ENCODE results near the gene CD300E.

The CD300E gene

GRCh38 chr17:74601944-74602572, 21.5 kb downstream of the CD300E start:
- H3K4me1 Mint-ChIP-seq: peaks cover 29% of the 10 kb centered on the region
- CTCF ChIA-PET: interaction anchor here (0.7 to 2.3 kb wide), 5 partner anchors 10 to 144 kb away, joined by 3 to 7 read pairs (median 5); partner anchors contain the start of gene CD300LD

DNA sequence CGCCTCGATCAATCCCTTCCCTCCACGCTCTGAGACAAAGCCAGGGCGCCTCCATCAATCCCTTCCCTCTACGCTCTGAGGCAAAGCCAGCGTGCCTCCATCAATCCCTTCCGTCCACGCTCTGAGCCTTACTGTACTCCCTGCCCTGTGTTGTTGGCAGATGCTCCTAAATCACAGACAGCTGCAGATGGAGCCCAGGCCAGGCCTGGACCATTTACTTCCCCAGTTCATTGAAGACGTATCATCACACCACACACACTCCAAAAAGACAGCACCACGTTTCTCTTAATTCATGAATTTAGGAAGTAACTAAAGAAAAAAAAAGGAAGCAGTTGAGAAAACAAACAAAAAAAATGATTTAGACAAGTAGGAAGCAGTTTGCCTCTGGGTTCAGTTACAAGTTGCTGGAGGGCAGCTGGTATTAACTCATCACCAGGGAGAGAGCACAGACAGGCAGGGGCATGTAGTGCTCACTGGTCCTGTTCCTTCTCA, 24.0 kb downstream of the CD300E start:
- CTCF ChIA-PET: interaction anchor here (1.0 kb wide), 1 partner anchor 162 kb away, joined by 3 read pairs; no protein-coding TSS in a partner anchor

More at GRCh38 chr17:74601944-74602572, 21.5 kb downstream of the CD300E start:
- H3K27ac Mint-ChIP-seq: no peak overlapping the region
- no peak overlapping the region for H3K4me3 Mint-ChIP-seq
- H3K36me3 Mint-ChIP-seq: no peaks in the 10 kb centered on the region
- peak; percentile 60 for DNase-seq
- H3K9me3 Mint-ChIP-seq: no peaks in the 10 kb centered on the region
- H3K27me3 Mint-ChIP-seq: peaks cover 67% of the 10 kb centered on the region

GRCh38 chr17:74599023-74599399, 24.5 kb downstream of the CD300E start:
- DNase-seq: no peak
- Mint-ChIP-seq H3K36me3 (no peaks in the 10 kb centered on the region), H3K4me1 (peaks cover 29% of the 10 kb centered on the region), H3K27me3 (peaks cover 69% of the 10 kb centered on the region), H3K9me3 (no peaks in the 10 kb centered on the region), H3K27ac (no peak overlapping the region), H3K4me3 (no peak overlapping the region)
- CTCF ChIA-PET: no interaction called here

More for the DNA sequence above, 24.0 kb downstream of the CD300E start:
- no peak for DNase-seq
- Mint-ChIP-seq H3K4me3 (no peak overlapping the region), H3K9me3 (no peaks in the 10 kb centered on the region), H3K4me1 (peaks cover 29% of the 10 kb centered on the region), H3K36me3 (no peaks in the 10 kb centered on the region), H3K27ac (no peak overlapping the region), H3K27me3 (peaks cover 71% of the 10 kb centered on the region)

GRCh38 chr17:74598346-74599022, 25.1 kb downstream of the CD300E start:
- CTCF ChIA-PET: interaction anchor here (1.3 kb wide), 1 partner anchor 36 kb away, joined by 3 read pairs; no protein-coding TSS in a partner anchor
- H3K27ac Mint-ChIP-seq: peak overlapping the region; percentile 60

GRCh38 chr17:74597069-74597790, 26.3 kb downstream of the CD300E start:
- no peak for DNase-seq
- Mint-ChIP-seq H3K27ac (no peak overlapping the region), H3K36me3 (no peaks in the 10 kb centered on the region), H3K27me3 (peaks cover 60% of the 10 kb centered on the region), H3K4me3 (no peak overlapping the region), H3K9me3 (no peaks in the 10 kb centered on the region), H3K4me1 (peaks cover 25% of the 10 kb centered on the region)
- CTCF ChIA-PET: interaction anchor here (1.3 kb wide), 1 partner anchor 35 kb away, joined by 3 read pairs; no protein-coding TSS in a partner anchor

More at GRCh38 chr17:74598346-74599022, 25.1 kb downstream of the CD300E start:
- Mint-ChIP-seq H3K4me3 (no peak overlapping the region), H3K9me3 (no peaks in the 10 kb centered on the region), H3K36me3 (no peaks in the 10 kb centered on the region), H3K27me3 (peaks cover 65% of the 10 kb centered on the region), H3K4me1 (peaks cover 27% of the 10 kb centered on the region)
- no peak for DNase-seq

DNA sequence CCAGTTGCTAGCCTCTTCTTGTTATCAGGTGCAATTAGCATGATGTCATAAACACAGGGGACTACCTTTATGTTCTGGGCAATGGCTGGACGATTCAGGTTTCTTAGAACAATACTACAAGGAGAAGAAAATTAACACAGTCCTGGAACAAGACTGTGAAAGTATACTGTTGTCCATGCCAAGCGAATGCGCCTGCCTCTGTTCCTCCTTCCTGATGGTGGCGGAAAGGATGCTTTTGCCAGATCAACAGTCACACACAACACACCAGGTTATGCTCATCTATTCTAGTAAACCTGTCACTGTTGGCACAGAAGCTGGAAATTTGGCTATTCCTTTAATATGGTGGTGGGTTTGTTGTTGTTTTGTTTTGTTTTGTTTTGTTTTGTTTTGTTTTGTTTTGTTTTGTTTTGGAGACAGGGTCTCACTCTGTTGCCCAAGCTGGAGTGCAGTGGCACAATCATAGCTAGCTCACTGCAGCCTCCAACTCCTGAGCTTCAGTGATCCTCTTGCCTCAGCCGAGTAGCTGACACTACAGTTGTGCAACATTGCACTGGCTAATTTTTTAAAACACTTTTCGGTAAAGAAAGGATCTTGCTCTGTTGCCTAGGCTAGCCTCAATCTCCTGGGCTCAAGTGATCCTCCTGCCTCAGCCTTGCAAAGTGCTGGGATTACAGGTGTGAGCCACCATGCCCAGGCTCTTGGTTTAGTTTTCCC, 28.3 kb downstream of the CD300E start:
- peaks cover 32% of the 10 kb centered on the region for H3K4me1 Mint-ChIP-seq
- H3K27me3 Mint-ChIP-seq: peaks cover 55% of the 10 kb centered on the region
- H3K9me3 Mint-ChIP-seq: peaks cover 2% of the 10 kb centered on the region
- H3K36me3 Mint-ChIP-seq: no peaks in the 10 kb centered on the region
- no peak for DNase-seq
- no peak overlapping the region for H3K4me3 Mint-ChIP-seq
- CTCF ChIA-PET: interaction anchor here (0.7 kb wide), 1 partner anchor 29 kb away, joined by 3 read pairs; no protein-coding TSS in a partner anchor
- no peak overlapping the region for H3K27ac Mint-ChIP-seq

DNA sequence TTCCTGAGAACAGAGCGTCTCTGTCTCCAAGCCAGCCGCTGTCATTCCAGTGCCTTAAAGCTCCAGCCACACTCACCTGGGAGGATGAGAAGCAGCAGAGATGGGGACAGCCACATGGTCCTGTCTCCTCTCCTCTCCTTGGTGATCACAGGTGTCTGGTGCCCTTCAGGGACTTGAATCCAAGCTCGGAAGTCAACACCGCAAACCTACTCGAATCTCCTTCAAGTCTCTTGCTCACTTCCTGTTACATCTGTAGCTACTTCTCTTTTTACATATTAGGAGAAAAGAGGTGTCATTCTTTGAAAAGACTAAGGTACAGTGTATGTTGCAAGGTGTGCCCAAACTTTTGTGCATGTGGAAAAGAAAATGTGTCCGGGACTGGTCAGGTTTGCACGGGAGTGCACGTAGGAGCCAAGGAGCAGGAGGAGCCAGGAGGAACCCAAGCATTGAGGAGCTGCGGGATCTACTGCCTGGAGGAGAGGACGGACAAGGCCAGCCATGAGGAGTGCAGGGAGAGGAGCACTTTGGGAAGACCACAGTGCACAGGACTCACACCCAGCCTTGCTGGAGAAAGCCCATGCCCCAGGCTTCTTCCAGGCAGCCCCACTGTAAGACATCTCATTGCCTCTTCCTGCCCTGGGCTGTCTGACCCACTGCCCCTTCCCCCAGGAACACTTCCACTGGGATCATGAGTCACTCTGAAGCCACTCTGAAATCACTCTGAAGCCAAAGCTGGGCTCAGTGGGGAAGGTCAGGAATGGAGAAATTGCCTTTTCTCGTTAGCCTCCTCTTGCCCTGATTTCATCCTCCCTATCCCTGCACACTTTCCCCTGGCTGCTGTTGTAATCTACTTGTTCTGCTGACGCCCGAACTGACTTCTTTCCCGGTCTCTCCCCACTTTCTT, 31.2 kb downstream of the CD300E start, which contains the start of gene CD300LD:
CD300LD (minus strand) TSS at position 197 of the 904 bp plus-strand sequence; CDS start at position 116, 81 bp downstream.
- Mint-ChIP-seq H3K27me3 (peaks cover 38% of the 10 kb centered on the region), H3K9me3 (peaks cover 2% of the 10 kb centered on the region), H3K4me1 (peaks cover 18% of the 10 kb centered on the region), H3K36me3 (no peaks in the 10 kb centered on the region), H3K4me3 (no peak within 1 kb of the TSS), H3K27ac (no peak within 1 kb of the TSS)
- CTCF ChIA-PET: interaction anchor here (0.6 to 2.6 kb wide), 3 partner anchors 10 to 212 kb away, joined by 3 to 13 read pairs (median 4); no protein-coding TSS in a partner anchor
- peak; percentile 28 for DNase-seq

- H3K27ac Mint-ChIP-seq: no peak overlapping the region
- CTCF ChIA-PET: interaction anchor here (0.6 to 2.6 kb wide), 3 partner anchors 11 to 211 kb away, joined by 3 to 13 read pairs (median 4); no protein-coding TSS in a partner anchor
Observed at GRCh38 chr17:74591503-74591902, 32.0 kb downstream of the CD300E start.

GRCh38 chr17:74585711-74586110, 37.8 kb downstream of the CD300E start:
- no peak for DNase-seq
- no peaks in the 10 kb centered on the region for H3K36me3 Mint-ChIP-seq
- H3K9me3 Mint-ChIP-seq: peaks cover 11% of the 10 kb centered on the region
- CTCF ChIA-PET: interaction anchor here (1.0 kb wide), 1 partner anchor 207 kb away, joined by 3 read pairs; no protein-coding TSS in a partner anchor
- H3K27me3 Mint-ChIP-seq: peaks cover 18% of the 10 kb centered on the region
- H3K27ac Mint-ChIP-seq: no peak overlapping the region
- peaks cover 2% of the 10 kb centered on the region for H3K4me1 Mint-ChIP-seq
- no peak overlapping the region for H3K4me3 Mint-ChIP-seq

More at GRCh38 chr17:74591503-74591902, 32.0 kb downstream of the CD300E start:
- H3K9me3 Mint-ChIP-seq: peaks cover 2% of the 10 kb centered on the region
- DNase-seq: no peak
- H3K4me3 Mint-ChIP-seq: no peak overlapping the region
- peaks cover 32% of the 10 kb centered on the region for H3K27me3 Mint-ChIP-seq
- H3K4me1 Mint-ChIP-seq: peaks cover 18% of the 10 kb centered on the region
- no peaks in the 10 kb centered on the region for H3K36me3 Mint-ChIP-seq

- Mint-ChIP-seq H3K36me3 (no peaks in the 10 kb centered on the region), H3K9me3 (peaks cover 11% of the 10 kb centered on the region), H3K27me3 (peaks cover 18% of the 10 kb centered on the region), H3K4me1 (peaks cover 13% of the 10 kb centered on the region), H3K27ac (no peak overlapping the region), H3K4me3 (no peak overlapping the region)
- no peak for DNase-seq
- CTCF ChIA-PET: no interaction called here
Observed at GRCh38 chr17:74584292-74585060, 39.1 kb downstream of the CD300E start.

- peaks cover 11% of the 10 kb centered on the region for H3K9me3 Mint-ChIP-seq
- no peak overlapping the region for H3K4me3 Mint-ChIP-seq
- no peak for DNase-seq
- H3K27ac Mint-ChIP-seq: no peak overlapping the region
- peaks cover 18% of the 10 kb centered on the region for H3K27me3 Mint-ChIP-seq
- H3K4me1 Mint-ChIP-seq: peaks cover 17% of the 10 kb centered on the region
- CTCF ChIA-PET: no interaction called here
- no peaks in the 10 kb centered on the region for H3K36me3 Mint-ChIP-seq
Observed at GRCh38 chr17:74582633-74583032, 40.9 kb downstream of the CD300E start.

- CTCF ChIA-PET: interaction anchor here (1.6 kb wide), 1 partner anchor 14 kb away, joined by 7 read pairs; no protein-coding TSS in a partner anchor
- Mint-ChIP-seq H3K4me1 (peaks cover 17% of the 10 kb centered on the region), H3K9me3 (peaks cover 10% of the 10 kb centered on the region), H3K4me3 (no peak overlapping the region), H3K36me3 (no peaks in the 10 kb centered on the region), H3K27me3 (peaks cover 29% of the 10 kb centered on the region), H3K27ac (peak overlapping the region; percentile 55)
- DNase-seq: no peak
Observed at GRCh38 chr17:74579900-74580299, 43.6 kb downstream of the CD300E start.
